Suprapubic skin (tissue), 3 donors: Measurements from ENCODE around the gene RGS7BP.

Source experiments
- POLR2A ChIP-seq, 2 donors: fragments of 450-650 bp; IDR thresholded peaks; one replicate each; pipeline ENCODE4 v1.6.1; 2017; ENCODE audit warnings: antibody characterized with exemption in 2 of 2, mild to moderate bottlenecking in 2 of 2, moderate library complexity in 2 of 2
- TF ChIP-seq, protein P1 (sequence below), 2 donors: fragments of 200-600 bp in 1 of 2; fragments of 450-650 bp in 1 of 2; sonication (generic) in 1 of 2; IDR thresholded peaks; one replicate each; pipeline ENCODE4 v1.5.1; 2016 to 2019; ENCODE audit warnings: antibody characterized with exemption in 2 of 2, mild to moderate bottlenecking in 1 of 2, moderate library complexity in 1 of 2

GRCh38 chr5:64606926-64607325, 101.1 kb downstream of the RGS7BP start:
- TF ChIP-seq, protein P1, sequence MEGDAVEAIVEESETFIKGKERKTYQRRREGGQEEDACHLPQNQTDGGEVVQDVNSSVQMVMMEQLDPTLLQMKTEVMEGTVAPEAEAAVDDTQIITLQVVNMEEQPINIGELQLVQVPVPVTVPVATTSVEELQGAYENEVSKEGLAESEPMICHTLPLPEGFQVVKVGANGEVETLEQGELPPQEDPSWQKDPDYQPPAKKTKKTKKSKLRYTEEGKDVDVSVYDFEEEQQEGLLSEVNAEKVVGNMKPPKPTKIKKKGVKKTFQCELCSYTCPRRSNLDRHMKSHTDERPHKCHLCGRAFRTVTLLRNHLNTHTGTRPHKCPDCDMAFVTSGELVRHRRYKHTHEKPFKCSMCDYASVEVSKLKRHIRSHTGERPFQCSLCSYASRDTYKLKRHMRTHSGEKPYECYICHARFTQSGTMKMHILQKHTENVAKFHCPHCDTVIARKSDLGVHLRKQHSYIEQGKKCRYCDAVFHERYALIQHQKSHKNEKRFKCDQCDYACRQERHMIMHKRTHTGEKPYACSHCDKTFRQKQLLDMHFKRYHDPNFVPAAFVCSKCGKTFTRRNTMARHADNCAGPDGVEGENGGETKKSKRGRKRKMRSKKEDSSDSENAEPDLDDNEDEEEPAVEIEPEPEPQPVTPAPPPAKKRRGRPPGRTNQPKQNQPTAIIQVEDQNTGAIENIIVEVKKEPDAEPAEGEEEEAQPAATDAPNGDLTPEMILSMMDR (IDR thresholded peaks at IDR 0.05) = no peak
- TF ChIP-seq POLR2A (IDR thresholded peaks at IDR 0.05) = no peak
